GM10248 (cell line): ENCODE results near the gene ABCB9.

Source experiments
- CTCF ChIA-PET: fragments of 300-600 bp; sonication (Branson Sonifier 250); formaldehyde crosslinking; extraction: SDS; loops from one replicate; lab custom pipeline; 2021; ENCODE audit warnings: antibody characterized with exemption; lab: Yijun Ruan, JAX
- POLR2A ChIA-PET: fragments of 350-650 bp; sonication (Branson Sonifier 250); formaldehyde crosslinking; extraction: SDS; loops from one replicate; lab custom pipeline; 2020; ENCODE audit warnings: antibody characterized with exemption; lab: Yijun Ruan, JAX
- DNase-seq: peaks from one replicate; pipeline ENCODE4 v3.0.0; 2012; ENCODE audit errors: extremely low spot score
- CTCF ChIP-seq: IDR thresholded peaks from 2 replicates; pipeline ENCODE4 v1.5.1; 2012; ENCODE audit warnings: mild to moderate bottlenecking, low read depth; ENCODE audit errors: extremely low read depth, missing control alignments, control extremely low read depth

Gene ABCB9

GRCh38 chr12:122884860-122885259, 81.4 kb downstream of the ABCB9 start:
- CTCF ChIA-PET = interaction anchor here (0.6 to 3.1 kb wide), 3 partner anchors 13 to 47 kb away, joined by 3 to 14 read pairs (median 3); no protein-coding TSS in a partner anchor

GRCh38 chr12:122884091-122884826, 82.0 kb downstream of the ABCB9 start:
- DNase-seq = no peak
- ChIA-PET POLR2A (no interaction called here), CTCF (interaction anchor here (0.6 to 5.5 kb wide), 5 partner anchors 13 to 90 kb away, joined by 3 to 36 read pairs (median 3); no protein-coding TSS in a partner anchor)
- no peak for TF ChIP-seq CTCF

More at GRCh38 chr12:122884860-122885259, 81.4 kb downstream of the ABCB9 start:
- POLR2A ChIA-PET = no interaction called here
- no peak for TF ChIP-seq CTCF
- no peak for DNase-seq

- TF ChIP-seq CTCF = no peak
- DNase-seq = no peak
- CTCF ChIA-PET = interaction anchor here (1.0 to 5.5 kb wide), 8 partner anchors 11 to 355 kb away, joined by 3 to 36 read pairs (median 4); partner anchors contain the start of gene VPS37B
- POLR2A ChIA-PET = no interaction called here
Observed at GRCh38 chr12:122882908-122883558, 83.2 kb downstream of the ABCB9 start.

- CTCF ChIA-PET = interaction anchor here (1.1 to 5.5 kb wide), 11 partner anchors 8 to 87 kb away, joined by 3 to 36 read pairs (median 9); partner anchors contain the start of genes ABCB9 and VPS37B
- POLR2A ChIA-PET = no interaction called here
- DNase-seq = no peak
- TF ChIP-seq CTCF = peak; percentile 40
Observed at GRCh38 chr12:122880668-122881067, 85.6 kb downstream of the ABCB9 start.

GRCh38 chr12:122880155-122880667, 86.1 kb downstream of the ABCB9 start:
- TF ChIP-seq CTCF = no peak
- ChIA-PET POLR2A (interaction anchor here (0.7 kb wide), 1 partner anchor 379 kb away, joined by 3 read pairs; the partner anchor contains the start of gene ZCCHC8), CTCF (interaction anchor here (1.1 to 5.5 kb wide), 11 partner anchors 8 to 86 kb away, joined by 3 to 36 read pairs (median 9); partner anchors contain the start of genes ABCB9 and VPS37B)
- DNase-seq = no peak
